GM13977 (cell line): Measurements from ENCODE around the gene CACNA1B.

Experiments
- DNase-seq: peaks from one replicate; pipeline ENCODE4 v3.0.0; 2012; ENCODE audit warnings: low spot score
- CTCF ChIP-seq: IDR thresholded peaks from 2 replicates; pipeline ENCODE4 v1.5.1; 2012; ENCODE audit warnings: mild to moderate bottlenecking, control low read depth; ENCODE audit not compliant: insufficient read depth; ENCODE audit errors: extremely low read depth, missing control alignments
- in situ Hi-C: fragments of 300-500 bp; cut with MboI; formaldehyde crosslinking; loops from one replicate; pipeline ENCODE4 v1.12.0; 2022; ENCODE audit warnings: low sequenced_read_pairs, low pct_unique_long_range_greater_than_20kb, mixed read lengths, inconsistent platforms; ENCODE audit not compliant: unreplicated experiment

Gene CACNA1B

GRCh38 chr9:137924169-137924568 is 46.6 kb downstream of the CACNA1B start:
- no peak for DNase-seq
- no peak for TF ChIP-seq CTCF
- in situ Hi-C loops, result no loop called here

DNA sequence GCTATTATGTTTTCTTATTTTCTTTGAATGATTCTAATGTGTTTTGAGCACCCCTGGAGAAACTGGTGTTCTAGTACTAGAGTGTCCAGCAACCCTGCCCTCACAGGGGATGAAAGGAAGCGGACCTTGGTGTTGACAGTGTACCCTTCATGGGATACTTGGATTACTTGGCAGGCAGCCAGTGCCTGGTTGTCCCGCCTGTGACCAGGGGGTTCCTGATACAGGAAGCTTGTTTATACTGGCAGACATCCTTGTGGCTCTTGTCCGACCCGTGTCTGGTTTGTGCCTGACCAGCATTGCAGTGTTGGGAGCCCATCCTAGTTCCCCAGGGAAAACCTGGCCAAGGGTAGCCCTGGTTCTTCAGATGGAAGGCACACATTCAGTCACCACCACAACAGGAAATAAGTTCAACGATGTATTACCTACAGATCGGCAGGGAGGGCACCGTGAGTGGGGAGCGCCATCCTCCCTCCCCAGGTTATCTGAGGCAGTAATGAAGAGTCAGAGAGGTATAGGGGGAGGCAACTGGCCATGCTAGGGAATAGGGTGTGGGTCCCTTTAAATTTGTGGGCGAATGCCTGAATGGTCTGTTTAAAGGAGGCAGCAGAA is 47.3 kb downstream of the CACNA1B start:
- in situ Hi-C loops, result no loop called here

GRCh38 chr9:137943655-137944054 is 66.1 kb downstream of the CACNA1B start:
- in situ Hi-C loops, result no loop called here
- no peak for DNase-seq
- no peak for TF ChIP-seq CTCF

More for the DNA sequence above, 47.3 kb downstream of the CACNA1B start:
- no peak for TF ChIP-seq CTCF
- no peak for DNase-seq

GRCh38 chr9:137945581-137945980 is 68.0 kb downstream of the CACNA1B start:
- TF ChIP-seq CTCF, result no peak
- no peak for DNase-seq
- in situ Hi-C loops, result no loop called here

DNA sequence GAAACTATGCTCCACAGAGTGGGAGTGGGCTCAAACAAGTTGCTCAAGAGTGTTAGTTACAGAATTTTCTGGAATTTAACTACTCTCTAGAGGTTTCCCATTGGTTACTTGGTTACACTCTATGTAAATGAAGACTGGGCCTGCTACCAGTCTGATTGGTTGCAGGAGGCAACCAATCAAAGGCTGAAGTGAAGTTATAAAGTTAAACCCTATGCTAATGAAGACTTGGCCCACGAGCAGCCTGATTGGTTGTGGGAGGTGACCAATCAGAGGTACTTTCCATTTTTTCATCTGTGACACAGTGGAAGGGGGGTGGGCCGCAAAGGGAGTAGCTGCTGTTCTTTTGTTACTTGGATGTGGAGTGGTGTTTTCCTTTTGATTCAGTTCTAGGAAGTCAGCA is 69.4 kb downstream of the CACNA1B start:
- DNase-seq, result no peak
- no peak for TF ChIP-seq CTCF
- in situ Hi-C loops, result no loop called here

GRCh38 chr9:137948642-137949041 is 71.1 kb downstream of the CACNA1B start:
- TF ChIP-seq CTCF, result no peak

More at GRCh38 chr9:137948642-137949041, 71.1 kb downstream of the CACNA1B start:
- DNase-seq, result no peak
- in situ Hi-C loops, result no loop called here
